ENCODE results near the gene BIRC2. TPM values are rescaled to one million over a fixed set of nuclear protein-coding genes. Genes with fewer than 3 reads are reported as not detected.

Gene BIRC2
- total RNA-seq, 4 donors from 2014 or later = 40.1 to 106 (median 53.5) TPM

DNA sequence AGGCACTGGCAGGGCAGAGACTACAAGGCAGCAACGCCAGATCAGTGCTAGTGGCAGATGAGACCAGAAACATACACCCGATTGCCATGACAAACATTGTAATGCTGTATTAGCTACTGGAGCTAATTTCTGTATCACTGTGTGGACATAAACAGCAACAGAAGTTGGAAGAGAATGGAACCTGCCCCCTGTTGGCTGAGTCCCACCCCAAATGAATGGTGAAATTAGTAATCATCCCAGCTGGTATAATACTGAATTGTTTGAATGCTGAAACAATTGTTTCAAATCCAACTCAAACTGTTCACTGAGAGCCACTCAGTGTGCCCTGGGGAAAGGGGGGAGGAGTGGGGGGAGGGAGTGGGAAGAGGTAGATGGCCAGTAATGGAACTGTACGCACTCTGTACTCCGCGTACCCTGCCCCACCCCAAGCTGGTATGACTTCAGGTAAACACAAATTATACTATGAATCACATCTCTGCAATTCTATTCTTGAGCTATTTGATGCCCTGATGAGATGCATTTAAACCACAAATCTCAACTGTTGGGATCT is 40.9 kb upstream of the BIRC2 start:
- TF ChIP-seq POLR2A (IDR thresholded peaks at IDR 0.05) = no peak
- no peak for TF ChIP-seq CTCF (IDR thresholded peaks at IDR 0.05)
- Histone ChIP-seq H3K4me1 (peaks cover 0 to 3% of the 10 kb centered on the region in 2 donors), H3K27ac (no peak overlapping the region), H3K36me3 (no peaks in the 10 kb centered on the region), H3K27me3 (no peaks in the 10 kb centered on the region), H3K4me3 (no peak overlapping the region), H3K9me3 (peaks cover 0 to 4% of the 10 kb centered on the region in 2 donors)
- DNase-seq = no peak
- intact Hi-C loops (cut with DNase I; ENCODE audit: low total_unique reads) = no loop called here

DNA sequence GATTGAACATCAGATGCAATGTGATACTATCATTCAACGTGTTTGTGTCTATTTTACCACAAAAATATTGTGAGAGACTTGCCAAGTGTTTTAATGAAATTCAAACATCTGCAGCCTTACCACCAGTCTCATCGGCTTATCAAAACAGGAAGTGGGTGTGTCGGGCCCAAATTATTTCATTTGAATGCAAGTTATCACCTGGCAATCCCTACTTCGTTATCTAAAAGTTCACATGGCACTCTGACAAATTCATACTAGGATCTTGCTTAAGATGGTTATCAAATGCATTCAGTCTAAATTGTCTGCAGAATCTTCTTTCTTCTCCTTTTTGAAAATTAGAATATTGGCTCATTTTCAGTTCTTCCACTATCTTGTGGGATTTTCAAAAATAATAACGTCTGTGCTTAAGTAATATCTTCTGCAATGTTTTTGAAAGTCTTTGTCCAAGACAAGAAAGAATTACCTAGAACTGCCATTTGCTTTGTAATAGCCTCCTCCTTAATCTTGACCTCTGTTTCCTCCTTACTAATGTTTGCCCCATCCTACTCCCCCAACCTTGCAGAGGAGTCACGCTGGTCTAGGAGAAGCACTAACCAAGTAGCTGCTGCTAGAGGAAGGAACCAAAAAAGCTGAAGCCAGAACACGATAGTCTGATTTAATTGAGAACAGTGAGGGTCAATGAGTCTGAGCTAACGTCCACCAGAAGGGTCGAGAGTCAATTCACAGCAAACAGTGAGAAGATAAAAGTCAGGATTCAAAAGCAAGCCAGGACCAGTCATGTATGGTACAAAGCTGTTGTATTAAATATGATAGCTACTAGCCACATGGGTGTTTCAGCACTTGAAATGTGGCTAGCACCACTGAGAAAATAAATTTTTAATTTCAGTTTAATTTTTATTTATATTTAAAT is 39.9 kb upstream of the BIRC2 start:
- Histone ChIP-seq H3K9me3 (peaks cover 0 to 4% of the 10 kb centered on the region in 2 donors), H3K4me3 (no peak overlapping the region), H3K4me1 (peaks cover 0 to 3% of the 10 kb centered on the region in 2 donors), H3K27ac (no peak overlapping the region), H3K36me3 (no peaks in the 10 kb centered on the region), H3K27me3 (no peaks in the 10 kb centered on the region)
- DNase-seq = no peak
- TF ChIP-seq POLR2A (IDR thresholded peaks at IDR 0.05) = no peak
- intact Hi-C loops (cut with DNase I; ENCODE audit: low total_unique reads) = no loop called here

DNA sequence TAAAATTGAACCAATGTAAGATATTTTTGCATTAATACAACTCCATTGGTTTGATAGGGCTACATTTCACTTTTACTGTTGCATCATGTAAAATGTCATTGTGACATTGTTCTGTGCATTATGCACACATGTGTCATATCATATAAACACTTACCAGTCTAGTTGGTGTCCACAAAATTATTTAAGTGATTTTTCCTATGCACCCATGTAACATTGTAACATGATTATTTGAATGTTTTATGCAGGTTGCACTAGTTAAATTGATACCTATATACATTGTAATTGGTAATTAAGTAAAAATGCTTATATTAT is 39.3 kb upstream of the BIRC2 start:
- Histone ChIP-seq H3K4me1 (peaks cover 0 to 3% of the 10 kb centered on the region in 2 donors), H3K27me3 (no peaks in the 10 kb centered on the region), H3K36me3 (no peaks in the 10 kb centered on the region), H3K4me3 (no peak overlapping the region), H3K27ac (no peak overlapping the region), H3K9me3 (peaks cover 0 to 3% of the 10 kb centered on the region in 2 donors)
- TF ChIP-seq CTCF (IDR thresholded peaks at IDR 0.05) (no peak), POLR2A (IDR thresholded peaks at IDR 0.05) (no peak)
- no peak for DNase-seq
- intact Hi-C loops (cut with DNase I; ENCODE audit: low total_unique reads) = no loop called here

DNA sequence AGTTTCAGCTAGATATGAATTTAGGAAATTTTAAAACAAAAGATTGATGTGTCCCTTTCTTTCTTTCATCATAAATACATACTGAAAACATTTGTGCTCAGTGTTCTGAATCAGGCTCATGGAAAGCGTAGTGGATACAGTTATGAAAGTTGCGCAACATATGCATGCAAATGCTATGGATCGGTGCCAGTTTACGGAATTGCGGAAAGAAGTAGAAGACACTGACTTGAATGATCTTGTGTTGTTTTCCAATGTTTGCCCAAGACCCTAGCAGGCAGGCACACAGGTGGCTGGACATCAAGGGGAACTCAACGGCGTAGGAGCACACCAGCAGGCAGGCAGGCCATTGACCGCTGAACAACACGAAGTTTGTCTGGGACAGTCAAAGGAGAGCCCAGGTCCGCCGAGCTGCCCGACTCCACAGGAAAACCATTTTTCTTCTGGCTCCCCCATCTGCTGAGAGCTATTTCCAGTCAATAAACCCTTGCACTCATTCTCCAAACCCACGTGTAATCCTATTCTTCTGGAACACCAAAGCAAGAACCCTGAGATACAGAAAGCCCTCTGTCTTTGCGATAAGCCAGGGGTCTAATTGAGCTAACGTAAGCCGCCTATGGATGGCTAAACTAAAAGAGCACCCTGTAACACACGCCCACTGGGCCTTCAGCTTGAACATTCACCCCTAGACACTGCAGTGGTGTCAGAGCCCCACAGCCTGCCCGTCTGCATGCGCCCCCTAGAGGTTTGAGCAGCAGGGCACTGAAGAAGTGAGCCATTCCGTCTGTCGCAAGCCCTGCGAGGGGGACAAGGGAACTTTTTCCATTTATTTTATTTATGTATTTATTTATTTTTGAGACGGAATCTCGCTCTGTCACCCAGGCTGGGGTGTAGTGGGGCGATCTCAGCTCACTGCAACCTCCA is 37.1 kb upstream of the BIRC2 start:
- Histone ChIP-seq H3K4me1 (peaks cover 0 to 3% of the 10 kb centered on the region in 2 donors), H3K9me3 (no peaks in the 10 kb centered on the region), H3K27ac (no peak overlapping the region), H3K36me3 (no peaks in the 10 kb centered on the region), H3K27me3 (no peaks in the 10 kb centered on the region), H3K4me3 (no peak overlapping the region)
- intact Hi-C loops (cut with DNase I; ENCODE audit: low total_unique reads) = no loop called here
- TF ChIP-seq POLR2A (IDR thresholded peaks at IDR 0.05) (no peak), CTCF (IDR thresholded peaks at IDR 0.05) (no peak)
- DNase-seq = no peak

DNA sequence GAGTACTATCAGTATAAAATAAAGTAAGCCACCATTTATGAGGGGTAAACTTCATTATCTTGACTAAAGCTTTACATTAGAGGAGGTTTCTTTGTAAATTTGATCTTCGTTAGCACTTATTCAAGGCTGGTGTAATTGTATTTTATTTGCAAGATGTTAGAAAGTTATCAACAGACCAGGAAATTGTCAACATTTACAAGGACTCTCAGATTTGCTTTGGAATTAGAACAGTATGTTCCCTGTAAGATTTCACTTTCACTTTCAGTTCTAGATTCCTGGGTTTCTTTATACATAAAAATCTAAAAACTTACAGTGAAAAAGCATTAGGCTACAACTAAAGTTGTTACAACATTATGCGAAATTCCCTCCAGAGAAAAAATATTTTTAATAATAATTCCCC is 34.3 kb upstream of the BIRC2 start:
- TF ChIP-seq POLR2A (IDR thresholded peaks at IDR 0.05) (no peak), CTCF (IDR thresholded peaks at IDR 0.05) (no peak)
- no peaks in the 10 kb centered on the region for H3K4me1 ChIP-seq

More for the DNA sequence above, 34.3 kb upstream of the BIRC2 start:
- DNase-seq = no peak
- Histone ChIP-seq H3K4me3 (peak overlapping the region in 1 of 2 donors; percentile 41), H3K9me3 (no peaks in the 10 kb centered on the region), H3K36me3 (no peaks in the 10 kb centered on the region), H3K27ac (peak overlapping the region; percentile 80 to 87), H3K27me3 (no peaks in the 10 kb centered on the region)
- intact Hi-C loops (cut with DNase I; ENCODE audit: low total_unique reads) = no loop called here
